BE2C (cell line): ENCODE data around the gene B2M.
"Not testable (repeated sequence)": the region's sequence is repeated elsewhere in the genome, so short reads cannot be mapped to it uniquely, and the experiment has no call there.

Experiments used
- DNase-seq: peaks from one replicate; pipeline ENCODE4 v3.0.0-alpha.2; 2020
- H3K27me3 ChIP-seq: fragments of 250-450 bp; sonication (Bioruptor Pico); 2 replicates; pipeline ENCODE4 v1.5.1; 2020; ENCODE audit warnings: mild to moderate bottlenecking
- H3K36me3 ChIP-seq: fragments of 250-450 bp; sonication (Bioruptor Pico); 2 replicates; pipeline ENCODE4 v1.5.1; 2020; ENCODE audit warnings: mild to moderate bottlenecking
- H3K4me1 ChIP-seq: fragments of 250-450 bp; sonication (Bioruptor Pico); 2 replicates; pipeline ENCODE4 v1.5.1; 2020
- H3K4me3 ChIP-seq: 2 replicates; pipeline ENCODE4 v1.5.1; 2011; ENCODE audit warnings: low read depth, low read length
- H3K9me3 ChIP-seq: fragments of 250-450 bp; sonication (Bioruptor Pico); 2 replicates; pipeline ENCODE4 v1.5.1; 2020
- TF ChIP-seq, protein P1 (sequence below): IDR thresholded peaks from 2 replicates; pipeline ENCODE4 v1.5.1; 2012; ENCODE audit warnings: mild to moderate bottlenecking, low read depth, low read length

B2M gene

DNA sequence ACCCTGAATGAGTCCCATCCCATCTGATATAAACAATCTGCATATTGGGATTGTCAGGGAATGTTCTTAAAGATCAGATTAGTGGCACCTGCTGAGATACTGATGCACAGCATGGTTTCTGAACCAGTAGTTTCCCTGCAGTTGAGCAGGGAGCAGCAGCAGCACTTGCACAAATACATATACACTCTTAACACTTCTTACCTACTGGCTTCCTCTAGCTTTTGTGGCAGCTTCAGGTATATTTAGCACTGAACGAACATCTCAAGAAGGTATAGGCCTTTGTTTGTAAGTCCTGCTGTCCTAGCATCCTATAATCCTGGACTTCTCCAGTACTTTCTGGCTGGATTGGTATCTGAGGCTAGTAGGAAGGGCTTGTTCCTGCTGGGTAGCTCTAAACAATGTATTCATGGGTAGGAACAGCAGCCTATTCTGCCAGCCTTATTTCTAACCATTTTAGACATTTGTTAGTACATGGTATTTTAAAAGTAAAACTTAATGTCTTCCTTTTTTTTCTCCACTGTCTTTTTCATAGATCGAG lies 4.5 kb downstream of the B2M start:
- no peak for DNase-seq
- peaks cover 3% of the 10 kb centered on the region; the same call in 1 of the 2 replicates for H3K4me1 ChIP-seq
- peaks cover 38% of the 10 kb centered on the region for H3K36me3 ChIP-seq
- H3K4me3 ChIP-seq, result no peak overlapping the region
- TF ChIP-seq, protein P1, sequence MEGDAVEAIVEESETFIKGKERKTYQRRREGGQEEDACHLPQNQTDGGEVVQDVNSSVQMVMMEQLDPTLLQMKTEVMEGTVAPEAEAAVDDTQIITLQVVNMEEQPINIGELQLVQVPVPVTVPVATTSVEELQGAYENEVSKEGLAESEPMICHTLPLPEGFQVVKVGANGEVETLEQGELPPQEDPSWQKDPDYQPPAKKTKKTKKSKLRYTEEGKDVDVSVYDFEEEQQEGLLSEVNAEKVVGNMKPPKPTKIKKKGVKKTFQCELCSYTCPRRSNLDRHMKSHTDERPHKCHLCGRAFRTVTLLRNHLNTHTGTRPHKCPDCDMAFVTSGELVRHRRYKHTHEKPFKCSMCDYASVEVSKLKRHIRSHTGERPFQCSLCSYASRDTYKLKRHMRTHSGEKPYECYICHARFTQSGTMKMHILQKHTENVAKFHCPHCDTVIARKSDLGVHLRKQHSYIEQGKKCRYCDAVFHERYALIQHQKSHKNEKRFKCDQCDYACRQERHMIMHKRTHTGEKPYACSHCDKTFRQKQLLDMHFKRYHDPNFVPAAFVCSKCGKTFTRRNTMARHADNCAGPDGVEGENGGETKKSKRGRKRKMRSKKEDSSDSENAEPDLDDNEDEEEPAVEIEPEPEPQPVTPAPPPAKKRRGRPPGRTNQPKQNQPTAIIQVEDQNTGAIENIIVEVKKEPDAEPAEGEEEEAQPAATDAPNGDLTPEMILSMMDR, result no peak
- H3K9me3 ChIP-seq, result no peaks in the 10 kb centered on the region
- no peaks in the 10 kb centered on the region for H3K27me3 ChIP-seq

DNA sequence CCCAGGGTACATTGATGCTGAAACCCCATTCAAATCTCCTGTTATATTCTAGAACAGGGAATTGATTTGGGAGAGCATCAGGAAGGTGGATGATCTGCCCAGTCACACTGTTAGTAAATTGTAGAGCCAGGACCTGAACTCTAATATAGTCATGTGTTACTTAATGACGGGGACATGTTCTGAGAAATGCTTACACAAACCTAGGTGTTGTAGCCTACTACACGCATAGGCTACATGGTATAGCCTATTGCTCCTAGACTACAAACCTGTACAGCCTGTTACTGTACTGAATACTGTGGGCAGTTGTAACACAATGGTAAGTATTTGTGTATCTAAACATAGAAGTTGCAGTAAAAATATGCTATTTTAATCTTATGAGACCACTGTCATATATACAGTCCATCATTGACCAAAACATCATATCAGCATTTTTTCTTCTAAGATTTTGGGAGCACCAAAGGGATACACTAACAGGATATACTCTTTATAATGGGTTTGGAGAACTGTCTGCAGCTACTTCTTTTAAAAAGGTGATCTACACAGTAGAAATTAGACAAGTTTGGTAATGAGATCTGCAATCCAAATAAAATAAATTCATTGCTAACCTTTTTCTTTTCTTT lies 5.8 kb downstream of the B2M start:
- H3K27me3 ChIP-seq, result no peaks in the 10 kb centered on the region
- H3K4me1 ChIP-seq, result peaks cover 3% of the 10 kb centered on the region; the same call in 1 of the 2 replicates
- no peak overlapping the region for H3K4me3 ChIP-seq
- H3K9me3 ChIP-seq, result no peaks in the 10 kb centered on the region
- TF ChIP-seq, protein P1, result no peak
- no peak for DNase-seq
- H3K36me3 ChIP-seq, result peaks cover 38% of the 10 kb centered on the region

DNA sequence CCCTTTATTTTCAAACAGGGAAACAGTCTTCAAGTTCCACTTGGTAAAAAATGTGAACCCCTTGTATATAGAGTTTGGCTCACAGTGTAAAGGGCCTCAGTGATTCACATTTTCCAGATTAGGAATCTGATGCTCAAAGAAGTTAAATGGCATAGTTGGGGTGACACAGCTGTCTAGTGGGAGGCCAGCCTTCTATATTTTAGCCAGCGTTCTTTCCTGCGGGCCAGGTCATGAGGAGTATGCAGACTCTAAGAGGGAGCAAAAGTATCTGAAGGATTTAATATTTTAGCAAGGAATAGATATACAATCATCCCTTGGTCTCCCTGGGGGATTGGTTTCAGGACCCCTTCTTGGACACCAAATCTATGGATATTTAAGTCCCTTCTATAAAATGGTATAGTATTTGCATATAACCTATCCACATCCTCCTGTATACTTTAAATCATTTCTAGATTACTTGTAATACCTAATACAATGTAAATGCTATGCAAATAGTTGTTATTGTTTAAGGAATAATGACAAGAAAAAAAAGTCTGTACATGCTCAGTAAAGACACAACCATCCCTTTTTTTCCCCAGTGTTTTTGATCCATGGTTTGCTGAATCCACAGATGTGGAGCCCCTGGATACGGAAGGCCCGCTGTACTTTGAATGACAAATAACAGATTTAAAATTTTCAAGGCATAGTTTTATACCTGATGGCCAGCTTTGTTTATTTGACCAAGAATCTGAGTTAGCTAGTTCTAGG lies 7.0 kb downstream of the B2M start:
- TF ChIP-seq, protein P1, result no peak
- DNase-seq, result no peak
- H3K9me3 ChIP-seq, result no peaks in the 10 kb centered on the region
- peaks cover 2% of the 10 kb centered on the region; the same call in 1 of the 2 replicates for H3K4me1 ChIP-seq
- H3K4me3 ChIP-seq, result no peak overlapping the region
- peaks cover 38% of the 10 kb centered on the region for H3K36me3 ChIP-seq
- no peaks in the 10 kb centered on the region for H3K27me3 ChIP-seq

DNA sequence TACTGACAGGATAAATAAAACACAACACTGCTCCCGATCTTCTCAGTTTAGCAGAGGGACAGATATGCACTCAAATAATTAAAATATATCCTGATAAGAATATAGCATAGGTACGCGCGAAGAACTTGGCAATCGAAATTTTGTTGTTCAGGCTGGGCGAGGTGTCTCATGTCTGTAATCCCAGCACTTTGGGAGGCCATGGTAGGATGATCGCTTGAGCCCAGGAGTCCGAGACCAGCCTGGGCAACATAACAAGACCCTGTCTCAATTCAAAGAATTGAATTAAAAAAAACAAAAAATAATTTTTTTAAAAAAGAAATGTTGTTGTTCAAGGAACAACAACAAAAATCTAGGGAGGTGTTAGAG lies 7.6 kb downstream of the B2M start:
- TF ChIP-seq, protein P1, result no peak
- no peak for DNase-seq
- no peaks in the 10 kb centered on the region for H3K27me3 ChIP-seq
- no peaks in the 10 kb centered on the region for H3K4me1 ChIP-seq
- peaks cover 38% of the 10 kb centered on the region for H3K36me3 ChIP-seq
- no peak overlapping the region for H3K4me3 ChIP-seq
- no peaks in the 10 kb centered on the region for H3K9me3 ChIP-seq

DNA sequence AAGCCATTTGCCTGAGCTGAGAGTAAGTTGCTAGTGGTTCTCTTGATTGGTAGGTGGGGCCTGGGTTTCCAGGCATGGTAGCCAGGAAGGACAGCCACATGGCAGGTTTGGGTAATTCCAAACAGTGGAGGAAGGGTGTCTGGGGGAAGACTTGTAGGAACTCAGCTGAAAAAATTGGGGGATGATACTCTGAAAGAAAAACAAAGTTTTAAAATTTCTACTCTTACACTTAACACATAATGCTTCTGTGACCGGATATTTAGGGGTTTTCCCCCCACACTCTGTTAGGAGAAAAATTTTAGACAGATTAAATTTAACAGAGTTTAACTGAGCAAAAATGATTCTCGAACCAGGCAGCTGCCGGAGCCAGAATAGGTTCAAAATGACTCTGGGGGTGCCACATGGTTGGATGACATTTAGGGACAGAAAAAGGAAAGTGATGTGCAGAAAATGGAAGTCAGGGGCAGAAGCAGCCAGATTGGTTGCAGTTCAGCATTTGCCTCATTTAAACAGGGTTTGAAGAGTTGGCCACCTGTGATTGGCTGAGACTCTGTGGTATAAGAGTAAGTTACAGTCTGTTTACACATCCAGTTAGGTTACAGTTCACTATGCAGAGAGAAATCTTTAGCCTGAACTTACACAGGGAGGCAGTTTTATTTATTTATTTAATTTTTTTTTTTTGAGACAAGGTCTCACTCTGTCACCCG lies 8.1 kb downstream of the B2M start:
- TF ChIP-seq, protein P1, result no peak
- Histone ChIP-seq H3K27me3 (no peaks in the 10 kb centered on the region), H3K9me3 (no peaks in the 10 kb centered on the region), H3K36me3 (peaks cover 38% of the 10 kb centered on the region), H3K4me3 (no peak overlapping the region), H3K4me1 (no peaks in the 10 kb centered on the region)
- DNase-seq, result no peak

DNA sequence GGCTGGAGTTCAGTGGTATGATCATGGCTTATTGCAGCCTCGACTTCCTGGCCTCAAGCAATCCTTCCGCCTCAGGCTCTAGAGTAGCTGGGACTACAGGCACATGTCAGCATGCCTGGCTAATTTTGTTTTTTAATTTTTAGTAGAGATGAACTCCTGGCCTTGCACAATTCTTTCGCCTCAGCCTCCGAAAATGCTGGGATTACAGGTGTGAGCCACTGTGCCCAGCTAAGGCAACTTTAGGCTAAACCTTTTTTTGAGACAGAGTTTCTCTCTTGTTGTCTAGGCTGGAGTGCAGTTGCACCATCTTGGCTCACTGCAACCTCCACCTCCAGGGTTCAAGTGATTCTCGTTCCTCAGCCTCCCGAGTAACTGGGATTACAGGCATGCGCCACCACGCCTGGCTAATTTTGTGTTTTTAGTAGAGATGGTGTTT lies 8.7 kb downstream of the B2M start:
- H3K9me3 ChIP-seq, H3K27me3 ChIP-seq, DNase-seq, H3K4me1 ChIP-seq, H3K4me3 ChIP-seq: not testable (repeated sequence)
- peaks cover 37% of the 10 kb centered on the region for H3K36me3 ChIP-seq
